Keratinocyte (primary cell): ENCODE measurements around the gene LZTR1. TPM values are rescaled to one million over a fixed set of nuclear protein-coding genes. Genes with fewer than 3 reads are reported as not detected.

Experiments used
- DNase-seq: peaks from one replicate; pipeline ENCODE4 v3.0.0-alpha.2; 2011; ENCODE audit warnings: low read depth, missing footprints, low spot score
- FAIRE-seq: peaks from 2 replicates; lab custom pipeline; 2011; peaks lifted over from hg19 to GRCh38; lab: Jason Lieb, UNC
- H2AFZ ChIP-seq: 2 replicates; pipeline ENCODE4 v1.6.0; 2012; ENCODE audit warnings: low read length, control low read depth, inconsistent platforms; ENCODE audit not compliant: control insufficient read depth
- H3K27ac ChIP-seq: 2 replicates; pipeline ENCODE4 v1.5.1; 2011; ENCODE audit warnings: low read length; ENCODE audit not compliant: control insufficient read depth, insufficient read depth
- H3K27me3 ChIP-seq: 3 replicates; pipeline ENCODE4 v1.6.0; 2011; ENCODE audit warnings: low read length; ENCODE audit not compliant: control insufficient read depth, insufficient read depth; ENCODE audit errors: extremely low read depth
- H3K36me3 ChIP-seq, 2 experiments: 2 replicates in 1 of 2; 3 replicates in 1 of 2; pipeline ENCODE4 v1.5.1; 2011; ENCODE audit warnings: low read length in 2 of 2, mild to moderate bottlenecking in 1 of 2; ENCODE audit not compliant: control insufficient read depth in 2 of 2, insufficient read depth in 2 of 2; ENCODE audit errors: extremely low read depth in 1 of 2
- H3K4me1 ChIP-seq: 3 replicates; pipeline ENCODE4 v1.5.1; 2011; ENCODE audit warnings: low read length; ENCODE audit not compliant: control insufficient read depth, insufficient read depth; ENCODE audit errors: extremely low read depth
- H3K4me2 ChIP-seq: 3 replicates; pipeline ENCODE4 v1.6.0; 2011; ENCODE audit warnings: low read depth, low read length; ENCODE audit not compliant: control insufficient read depth, insufficient read depth; ENCODE audit errors: extremely low read depth
- H3K4me3 ChIP-seq, 3 experiments: fragments of 200-600 bp in 1 of 3; sonication (generic) in 1 of 3; 2 replicates in 2 of 3; 3 replicates in 1 of 3; pipeline ENCODE4 v1.5.1; 2011 to 2016; ENCODE audit warnings: low read length in 3 of 3, mild to moderate bottlenecking in 3 of 3, control low read depth in 2 of 3, inconsistent platforms in 1 of 3, low read depth in 1 of 3, mixed read lengths in 1 of 3, mixed run types in 1 of 3, moderate library complexity in 1 of 3; ENCODE audit not compliant: control insufficient read depth in 2 of 3, insufficient read depth in 2 of 3; ENCODE audit errors: extremely low read depth in 1 of 3
- H3K79me2 ChIP-seq: 2 replicates; pipeline ENCODE4 v1.6.0; 2012; ENCODE audit warnings: low read length; ENCODE audit not compliant: control insufficient read depth, insufficient read depth
- H3K9ac ChIP-seq: 3 replicates; pipeline ENCODE4 v1.6.0; 2011; ENCODE audit warnings: low read length; ENCODE audit not compliant: control insufficient read depth, insufficient read depth; ENCODE audit errors: extremely low read depth
- H3K9me1 ChIP-seq: 3 replicates; pipeline ENCODE4 v1.6.0; 2011; ENCODE audit warnings: low read length; ENCODE audit not compliant: control insufficient read depth, insufficient read depth; ENCODE audit errors: extremely low read depth
- H3K9me3 ChIP-seq: 2 replicates; pipeline ENCODE4 v1.5.1; 2012; ENCODE audit warnings: low read depth, low read length; ENCODE audit not compliant: control insufficient read depth
- H4K20me1 ChIP-seq: 3 replicates; pipeline ENCODE4 v1.6.0; 2011; ENCODE audit warnings: low read length; ENCODE audit not compliant: control insufficient read depth, insufficient read depth; ENCODE audit errors: extremely low read depth
- EZH2 ChIP-seq: IDR thresholded peaks from one replicate; pipeline ENCODE4 v1.6.1; 2012; ENCODE audit warnings: inconsistent platforms, mild to moderate bottlenecking, low read length, moderate library complexity
- dilution Hi-C: fragments of 300-500 bp; cut with MboI; formaldehyde crosslinking; loops from one replicate; pipeline ENCODE4 v1.7.0; 2020; ENCODE audit warnings: low sequenced_read_pairs; ENCODE audit not compliant: extremely low pct_ligation_motif_present
- polyA plus RNA-seq, 5 experiments: library from polyadenylated mRNA; depleted of rRNA in 3 of 5; stranded (reverse) in 3 of 5; stranded (forward) in 1 of 5; unstranded in 1 of 5; fragments of >200 nt; gene quantifications; 1 replicate in 1 of 5; 2 replicates in 3 of 5; 3 replicates in 1 of 5; pipeline versions ENCODE4 v1.2.1 to v1.2.3, GENCODE V29; 2011 to 2012; ENCODE audit warnings: missing spikeins in 2 of 5, low read depth in 1 of 5, low replicate concordance in 1 of 5
- TF ChIP-seq, protein P1 (sequence below), 3 experiments: IDR thresholded peaks in 1 of 3; conservative IDR thresholded peaks in 1 of 3; optimal IDR thresholded peaks in 1 of 3; 2 replicates in 2 of 3; 3 replicates in 1 of 3; pipeline versions ENCODE3 to v1.5.1; 2011; ENCODE audit warnings: low read length in 3 of 3, mild to moderate bottlenecking in 3 of 3, moderate library complexity in 2 of 3, control low read depth in 1 of 3, inconsistent platforms in 1 of 3; ENCODE audit not compliant: insufficient read depth in 2 of 3; ENCODE audit errors: extremely low read depth in 1 of 3

The LZTR1 gene
- polyA plus RNA-seq, 1 donor (not counting 4 experiments of a cell fraction or from before 2014, with no cell fraction given) = 37.0 TPM

DNA sequence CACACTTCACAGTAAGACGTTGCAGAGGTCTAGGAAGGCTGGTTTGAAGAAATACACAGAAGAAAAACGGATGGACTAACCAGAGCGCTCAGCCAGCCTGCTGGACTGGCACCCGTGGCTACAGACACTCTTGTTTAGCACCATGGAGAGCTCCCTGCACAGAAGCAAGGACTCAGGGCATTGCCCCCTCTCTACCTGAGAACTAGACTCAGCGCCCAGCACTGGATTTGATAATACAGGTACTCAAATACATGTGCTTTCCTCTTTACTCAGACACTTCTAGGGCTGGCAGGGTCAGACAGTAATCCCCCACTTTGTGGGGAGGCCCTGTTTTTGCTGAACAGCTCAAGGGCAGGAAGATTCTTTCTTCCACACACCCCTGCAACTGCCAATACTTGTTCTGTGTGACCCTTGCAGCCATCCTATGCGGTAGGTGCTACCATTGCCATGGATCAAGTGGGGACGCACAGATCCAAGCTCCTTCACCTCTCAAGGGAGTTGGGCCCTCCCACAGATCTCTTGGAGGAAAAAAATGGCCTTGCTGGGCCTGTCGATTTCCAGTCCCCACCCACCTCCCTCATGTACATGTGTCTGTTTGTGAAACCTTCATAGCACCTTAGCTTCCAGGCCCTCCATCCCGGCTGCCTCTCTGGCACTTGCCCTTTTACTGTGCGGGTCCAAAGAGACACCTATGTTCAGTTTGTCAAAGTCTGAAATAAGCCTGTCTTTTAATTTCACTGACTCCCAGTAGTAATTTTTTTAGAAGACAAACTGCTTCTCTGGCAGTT, 27.7 kb downstream of the LZTR1 start:
- no peak overlapping the region for H3K27ac ChIP-seq
- dilution Hi-C loops = no loop called here
- H3K79me2 ChIP-seq = no peaks in the 10 kb centered on the region
- FAIRE-seq (no peak), DNase-seq (no peak)
- H3K4me1 ChIP-seq = peaks cover 19% of the 10 kb centered on the region
- TF ChIP-seq, protein P1, sequence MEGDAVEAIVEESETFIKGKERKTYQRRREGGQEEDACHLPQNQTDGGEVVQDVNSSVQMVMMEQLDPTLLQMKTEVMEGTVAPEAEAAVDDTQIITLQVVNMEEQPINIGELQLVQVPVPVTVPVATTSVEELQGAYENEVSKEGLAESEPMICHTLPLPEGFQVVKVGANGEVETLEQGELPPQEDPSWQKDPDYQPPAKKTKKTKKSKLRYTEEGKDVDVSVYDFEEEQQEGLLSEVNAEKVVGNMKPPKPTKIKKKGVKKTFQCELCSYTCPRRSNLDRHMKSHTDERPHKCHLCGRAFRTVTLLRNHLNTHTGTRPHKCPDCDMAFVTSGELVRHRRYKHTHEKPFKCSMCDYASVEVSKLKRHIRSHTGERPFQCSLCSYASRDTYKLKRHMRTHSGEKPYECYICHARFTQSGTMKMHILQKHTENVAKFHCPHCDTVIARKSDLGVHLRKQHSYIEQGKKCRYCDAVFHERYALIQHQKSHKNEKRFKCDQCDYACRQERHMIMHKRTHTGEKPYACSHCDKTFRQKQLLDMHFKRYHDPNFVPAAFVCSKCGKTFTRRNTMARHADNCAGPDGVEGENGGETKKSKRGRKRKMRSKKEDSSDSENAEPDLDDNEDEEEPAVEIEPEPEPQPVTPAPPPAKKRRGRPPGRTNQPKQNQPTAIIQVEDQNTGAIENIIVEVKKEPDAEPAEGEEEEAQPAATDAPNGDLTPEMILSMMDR (optimal IDR thresholded peaks at IDR 0.05 in 1 of 3, IDR thresholded peaks at IDR 0.05 in 1 of 3, conservative IDR thresholded peaks at IDR 0.05 in 1 of 3; ENCODE audit: extremely low read depth in 1 of 3, insufficient read depth in 2 of 3, low read length in 3 of 3) = no peak
- TF ChIP-seq EZH2 = no peak
- H3K36me3 ChIP-seq = peaks cover 0 to 1% of the 10 kb centered on the region in 2 experiments
- H3K9me3 ChIP-seq = no peaks in the 10 kb centered on the region
- H4K20me1 ChIP-seq = no peaks in the 10 kb centered on the region
- H3K4me3 ChIP-seq = no peak overlapping the region
- H3K9me1 ChIP-seq = no peaks in the 10 kb centered on the region
- H3K27me3 ChIP-seq = no peaks in the 10 kb centered on the region
- H3K9ac ChIP-seq = no peak overlapping the region
- no peak overlapping the region for H3K4me2 ChIP-seq
- no peak overlapping the region for H2AFZ ChIP-seq

DNA sequence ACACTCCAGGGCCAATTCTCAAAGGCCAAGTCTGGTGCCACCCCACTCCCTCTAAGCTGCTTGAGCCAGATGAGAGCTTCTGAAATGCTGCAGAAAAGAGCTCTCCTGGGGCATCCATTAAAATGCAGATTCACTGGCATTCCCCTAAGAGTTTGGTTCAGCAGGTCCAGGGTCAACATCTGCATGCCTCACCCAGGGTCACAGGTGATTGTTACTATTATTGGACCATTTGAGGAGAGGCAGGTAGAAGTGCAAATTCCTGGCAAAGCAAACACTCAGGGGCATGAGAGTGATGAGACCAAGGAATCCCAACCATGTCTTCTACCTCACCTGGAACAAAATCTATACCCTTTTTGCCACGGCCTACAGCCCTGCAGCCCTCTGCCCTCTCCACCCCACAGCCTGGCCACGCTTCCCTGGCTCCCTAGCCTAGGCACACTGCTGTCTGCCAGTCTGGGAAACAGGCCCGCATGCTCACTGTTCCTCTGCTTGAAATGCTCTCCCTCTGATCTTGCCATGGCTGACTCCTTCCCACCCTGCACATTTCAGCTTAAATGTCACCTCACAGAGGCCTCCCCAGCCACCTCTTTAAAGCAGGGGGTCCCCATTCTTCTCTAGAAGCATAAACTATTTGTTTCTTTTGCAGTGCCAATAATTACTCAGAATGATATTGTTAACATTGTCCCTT, 28.5 kb downstream of the LZTR1 start:
- no peaks in the 10 kb centered on the region for H3K27me3 ChIP-seq
- FAIRE-seq (no peak), DNase-seq (no peak)
- peaks cover 0 to 1% of the 10 kb centered on the region in 2 experiments for H3K36me3 ChIP-seq
- no peaks in the 10 kb centered on the region for H3K9me1 ChIP-seq
- no peaks in the 10 kb centered on the region for H3K9me3 ChIP-seq
- H4K20me1 ChIP-seq = no peaks in the 10 kb centered on the region
- H3K4me1 ChIP-seq = peaks cover 23% of the 10 kb centered on the region
- no peak overlapping the region for H3K9ac ChIP-seq
- dilution Hi-C loops = no loop called here
- no peak overlapping the region for H3K27ac ChIP-seq
- no peak overlapping the region for H3K4me3 ChIP-seq
- no peak overlapping the region for H2AFZ ChIP-seq
- no peaks in the 10 kb centered on the region for H3K79me2 ChIP-seq
- no peak overlapping the region for H3K4me2 ChIP-seq
- TF ChIP-seq EZH2 = no peak
- TF ChIP-seq, protein P1 (optimal IDR thresholded peaks at IDR 0.05 in 1 of 3, IDR thresholded peaks at IDR 0.05 in 1 of 3, conservative IDR thresholded peaks at IDR 0.05 in 1 of 3; ENCODE audit: extremely low read depth in 1 of 3, insufficient read depth in 2 of 3, low read length in 3 of 3) = no peak
